Erythroblast (primary cell): ENCODE data around the gene SMARCD3.

Source experiments
- DNase-seq, 2 experiments: peaks; one replicate each; lab custom pipeline; 2025; lab: John Stamatoyannopoulos, UW
- GATA1 ChIP-seq: IDR thresholded peaks from 2 replicates; pipeline ENCODE4 v1.6.1; 2011; ENCODE audit warnings: low read depth, mild to moderate bottlenecking, control low read depth, low read length, moderate library complexity
- POLR2A ChIP-seq: IDR thresholded peaks from 2 replicates; pipeline ENCODE4 v1.6.1; 2011; ENCODE audit warnings: mild to moderate bottlenecking, low read length

Gene SMARCD3

GRCh38 chr7:151195616-151196450 is 52.7 kb downstream of the SMARCD3 start:
- TF ChIP-seq GATA1 (no peak), POLR2A (no peak)
- DNase-seq: no peak

- no peak for DNase-seq
Observed at GRCh38 chr7:151194188-151194587, 54.3 kb downstream of the SMARCD3 start.

GRCh38 chr7:151193203-151193978 is 55.1 kb downstream of the SMARCD3 start:
- DNase-seq: no peak
- TF ChIP-seq GATA1: no peak
- no peak for TF ChIP-seq POLR2A

More at GRCh38 chr7:151194188-151194587, 54.3 kb downstream of the SMARCD3 start:
- no peak for TF ChIP-seq GATA1
- TF ChIP-seq POLR2A: no peak

- no peak for TF ChIP-seq POLR2A
- TF ChIP-seq GATA1: no peak
- no peak for DNase-seq
Observed at GRCh38 chr7:151192002-151192539, 56.4 kb downstream of the SMARCD3 start.

- TF ChIP-seq GATA1 (no peak), POLR2A (no peak)
- no peak for DNase-seq
Observed at GRCh38 chr7:151191544-151191943, 57.0 kb downstream of the SMARCD3 start.

- no peak for TF ChIP-seq POLR2A
- DNase-seq: no peak
Observed at GRCh38 chr7:151189038-151189437, 59.5 kb downstream of the SMARCD3 start.
